Measurements from ENCODE around the gene PARD3B.

Gene PARD3B

GRCh38 chr2:205574001-205574400, 1028.7 kb downstream of the PARD3B start:
- no peaks in the 10 kb centered on the region for H3K36me3 ChIP-seq (replicated peaks; ENCODE audit: insufficient read depth, low read length)

GRCh38 chr2:205579335-205579734, 1034.1 kb downstream of the PARD3B start:
- Histone ChIP-seq H3F3A (ENCODE audit: insufficient read depth, low read length) (no peaks in the 10 kb centered on the region), H3K4me1 (ENCODE audit: low read length) (no peaks in the 10 kb centered on the region), H3K27me3 (replicated peaks; ENCODE audit: insufficient read depth, low read length) (no peaks in the 10 kb centered on the region), H2AFZ (ENCODE audit: low read length) (no peak overlapping the region), H3K36me3 (replicated peaks; ENCODE audit: insufficient read depth, low read length) (no peaks in the 10 kb centered on the region), H4K20me1 (ENCODE audit: insufficient read depth, low read length) (no peaks in the 10 kb centered on the region), H3K9ac (ENCODE audit: low read length) (no peak overlapping the region), H3K4me3 (ENCODE audit: low read length) (no peak overlapping the region), H3K4me2 (ENCODE audit: low read depth, low read length) (no peak overlapping the region), H3K9me2 (replicated peaks; ENCODE audit: insufficient read depth, low read length) (no peaks in the 10 kb centered on the region), H3K9me3 (replicated peaks; ENCODE audit: insufficient read depth, low read length) (no peaks in the 10 kb centered on the region), H3K27ac (ENCODE audit: low read length) (no peak overlapping the region), H3K79me2 (ENCODE audit: low read length) (no peaks in the 10 kb centered on the region)
- no peak for DNase-seq
- TF ChIP-seq EZH2phosphoT487 (IDR thresholded peaks at IDR 0.05; ENCODE audit: low read length) (no peak), CTCF (IDR thresholded peaks at IDR 0.05; ENCODE audit: low read length) (no peak), EZH2 (optimal IDR thresholded peaks at IDR 0.05; ENCODE audit: low read depth, low read length) (no peak)

More at GRCh38 chr2:205574001-205574400, 1028.7 kb downstream of the PARD3B start:
- Histone ChIP-seq H3K9me2 (replicated peaks; ENCODE audit: insufficient read depth, low read length) (no peaks in the 10 kb centered on the region), H3K4me3 (ENCODE audit: low read length) (no peak overlapping the region), H3K27me3 (replicated peaks; ENCODE audit: insufficient read depth, low read length) (no peaks in the 10 kb centered on the region), H4K20me1 (ENCODE audit: insufficient read depth, low read length) (no peaks in the 10 kb centered on the region), H3K79me2 (ENCODE audit: low read length) (no peaks in the 10 kb centered on the region), H3F3A (ENCODE audit: insufficient read depth, low read length) (no peaks in the 10 kb centered on the region), H3K4me2 (ENCODE audit: low read depth, low read length) (no peak overlapping the region), H3K9ac (ENCODE audit: low read length) (no peak overlapping the region), H3K4me1 (ENCODE audit: low read length) (no peaks in the 10 kb centered on the region), H3K9me3 (replicated peaks; ENCODE audit: insufficient read depth, low read length) (no peaks in the 10 kb centered on the region), H2AFZ (ENCODE audit: low read length) (no peak overlapping the region), H3K27ac (ENCODE audit: low read length) (no peak overlapping the region)
- DNase-seq = no peak
- TF ChIP-seq CTCF (IDR thresholded peaks at IDR 0.05; ENCODE audit: low read length) = no peak
- TF ChIP-seq EZH2phosphoT487 (IDR thresholded peaks at IDR 0.05; ENCODE audit: low read length) = no peak
- no peak for TF ChIP-seq EZH2 (optimal IDR thresholded peaks at IDR 0.05; ENCODE audit: low read depth, low read length)

GRCh38 chr2:205580212-205580987, 1035.1 kb downstream of the PARD3B start:
- Histone ChIP-seq H3K9me2 (replicated peaks; ENCODE audit: insufficient read depth, low read length) (no peaks in the 10 kb centered on the region), H3K27me3 (replicated peaks; ENCODE audit: insufficient read depth, low read length) (no peaks in the 10 kb centered on the region), H3F3A (ENCODE audit: insufficient read depth, low read length) (no peaks in the 10 kb centered on the region), H3K4me1 (ENCODE audit: low read length) (no peaks in the 10 kb centered on the region), H3K9ac (ENCODE audit: low read length) (no peak overlapping the region), H3K4me2 (ENCODE audit: low read depth, low read length) (no peak overlapping the region), H2AFZ (ENCODE audit: low read length) (no peak overlapping the region), H4K20me1 (ENCODE audit: insufficient read depth, low read length) (no peaks in the 10 kb centered on the region), H3K4me3 (ENCODE audit: low read length) (no peak overlapping the region), H3K27ac (ENCODE audit: low read length) (no peak overlapping the region), H3K9me3 (replicated peaks; ENCODE audit: insufficient read depth, low read length) (no peaks in the 10 kb centered on the region), H3K36me3 (replicated peaks; ENCODE audit: insufficient read depth, low read length) (no peaks in the 10 kb centered on the region), H3K79me2 (ENCODE audit: low read length) (no peaks in the 10 kb centered on the region)
- TF ChIP-seq EZH2phosphoT487 (IDR thresholded peaks at IDR 0.05; ENCODE audit: low read length) (no peak), EZH2 (optimal IDR thresholded peaks at IDR 0.05; ENCODE audit: low read depth, low read length) (no peak), CTCF (IDR thresholded peaks at IDR 0.05; ENCODE audit: low read length) (no peak)
- DNase-seq = no peak

Measured in MM.1S (cell line).